Muscle layer of duodenum (tissue), 2 donors: ENCODE data around the gene RAI1.

ENCODE experiments used
- H3K27ac ChIP-seq: one replicate; pipeline ENCODE4 v1.7.0; 2013; ENCODE audit warnings: mild to moderate bottlenecking, low read length
- H3K27me3 ChIP-seq: one replicate; pipeline ENCODE4 v1.7.0; 2013; ENCODE audit warnings: low read depth, mild to moderate bottlenecking, control low read depth, low read length
- H3K36me3 ChIP-seq, 2 donors: one replicate each; pipeline ENCODE4 v1.7.0; 2013; ENCODE audit warnings: low read length in 2 of 2, control low read depth in 1 of 2, mild to moderate bottlenecking in 1 of 2; ENCODE audit not compliant: insufficient read depth in 2 of 2, control insufficient read depth in 1 of 2
- H3K4me1 ChIP-seq, 2 donors: one replicate each; pipeline ENCODE4 v1.7.0; 2013; ENCODE audit warnings: low read length in 2 of 2, mild to moderate bottlenecking in 2 of 2, control low read depth in 1 of 2, moderate library complexity in 1 of 2; ENCODE audit not compliant: insufficient read depth in 2 of 2, control insufficient read depth in 1 of 2
- H3K4me3 ChIP-seq, 2 donors: one replicate each; pipeline ENCODE4 v1.7.0; 2013; ENCODE audit warnings: low read length in 2 of 2, low read depth in 1 of 2, mild to moderate bottlenecking in 1 of 2
- H3K9me3 ChIP-seq, 2 donors: one replicate each; pipeline ENCODE4 v1.7.0; 2013; ENCODE audit warnings: low read length in 2 of 2, control low read depth in 1 of 2, mild to moderate bottlenecking in 1 of 2; ENCODE audit not compliant: control insufficient read depth in 1 of 2
- donor health status: healthy.

RAI1 gene

GRCh38 chr17:17855976-17856375 is 174.7 kb downstream of the RAI1 start:
- Histone ChIP-seq H3K36me3 (peaks cover 0 to 7% of the 10 kb centered on the region in 2 donors), H3K4me1 (peaks cover 0 to 14% of the 10 kb centered on the region in 2 donors), H3K27me3 (no peaks in the 10 kb centered on the region), H3K4me3 (no peak overlapping the region), H3K9me3 (no peaks in the 10 kb centered on the region), H3K27ac (no peak overlapping the region)

DNA sequence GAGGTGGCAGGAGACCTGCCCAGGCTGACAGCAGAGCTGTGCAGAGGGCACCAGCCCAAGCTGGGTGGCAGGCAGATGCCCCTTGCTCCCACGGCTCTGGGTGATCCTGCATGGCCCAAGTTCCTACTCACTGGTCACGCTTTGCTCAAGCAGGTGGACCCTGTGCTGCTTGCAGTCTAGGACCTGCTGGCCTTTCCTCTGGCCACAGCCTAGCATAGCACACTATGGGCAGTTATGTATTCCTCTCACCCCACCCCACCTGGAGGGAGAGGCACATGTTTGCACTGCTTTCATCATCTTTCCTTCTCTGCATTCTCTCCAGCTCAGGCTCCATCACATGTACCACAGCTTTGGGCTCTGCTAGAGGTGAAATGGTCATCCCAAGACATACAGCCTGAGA is 175.1 kb downstream of the RAI1 start:
- no peak overlapping the region for H3K27ac ChIP-seq
- no peaks in the 10 kb centered on the region for H3K27me3 ChIP-seq
- no peak overlapping the region for H3K4me3 ChIP-seq
- H3K36me3 ChIP-seq = peaks cover 0 to 11% of the 10 kb centered on the region in 2 donors
- peaks cover 0 to 15% of the 10 kb centered on the region in 2 donors for H3K4me1 ChIP-seq
- no peaks in the 10 kb centered on the region for H3K9me3 ChIP-seq

DNA sequence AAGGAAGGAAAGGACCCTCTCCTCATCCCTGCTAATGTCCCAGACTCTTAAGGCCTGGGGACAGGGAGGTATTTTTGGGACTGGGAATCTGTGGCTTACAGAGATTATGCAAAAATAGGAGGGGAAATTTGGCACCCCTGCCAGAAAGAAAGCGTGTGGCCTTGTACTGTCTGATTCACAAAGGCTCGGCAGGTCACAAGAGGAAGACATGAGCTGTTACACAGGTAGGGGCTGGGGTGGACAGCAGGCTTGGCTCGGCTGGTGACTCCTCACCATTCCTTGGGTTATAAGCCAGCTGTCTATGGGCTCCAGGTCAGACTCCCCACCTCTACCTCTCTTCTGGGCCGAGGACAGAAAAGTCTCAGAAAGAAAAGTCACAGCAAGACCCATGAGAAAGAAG is 176.2 kb downstream of the RAI1 start:
- peaks cover 0 to 21% of the 10 kb centered on the region in 2 donors for H3K36me3 ChIP-seq
- no peaks in the 10 kb centered on the region for H3K27me3 ChIP-seq
- peaks cover 0 to 15% of the 10 kb centered on the region in 2 donors for H3K4me1 ChIP-seq
- H3K9me3 ChIP-seq = no peaks in the 10 kb centered on the region
- no peak overlapping the region for H3K4me3 ChIP-seq
- H3K27ac ChIP-seq = no peak overlapping the region

GRCh38 chr17:17859909-17860765 is 178.9 kb downstream of the RAI1 start:
- H3K36me3 ChIP-seq = peaks cover 0 to 24% of the 10 kb centered on the region in 2 donors
- no peaks in the 10 kb centered on the region for H3K27me3 ChIP-seq
- H3K9me3 ChIP-seq = no peaks in the 10 kb centered on the region
- H3K4me1 ChIP-seq = peaks cover 0 to 15% of the 10 kb centered on the region in 2 donors
- H3K27ac ChIP-seq = no peak overlapping the region
- H3K4me3 ChIP-seq = no peak overlapping the region

GRCh38 chr17:17860766-17861107 is 179.5 kb downstream of the RAI1 start:
- no peaks in the 10 kb centered on the region for H3K9me3 ChIP-seq
- H3K4me1 ChIP-seq = peaks cover 0 to 15% of the 10 kb centered on the region in 2 donors
- no peak overlapping the region for H3K27ac ChIP-seq
- no peak overlapping the region for H3K4me3 ChIP-seq
- H3K36me3 ChIP-seq = peaks cover 0 to 24% of the 10 kb centered on the region in 2 donors
- H3K27me3 ChIP-seq = no peaks in the 10 kb centered on the region
